WTC11 (cell line): ENCODE results near the gene NOD1. TPM values are rescaled to one million over a fixed set of nuclear protein-coding genes. Genes with fewer than 3 reads are reported as not detected.

Experiments used
- ATAC-seq: fragments of 200-7000 bp; cut with Tn5 transposase; 2 replicates; pipeline ENCODE4 v1.10.0; 2021; ENCODE audit warnings: mild to moderate bottlenecking, moderate library complexity
- CTCF ChIA-PET: fragments of 300-600 bp; sonication (Branson Sonifier 250); formaldehyde crosslinking; loops from one replicate; lab custom pipeline; 2021; ENCODE audit warnings: antibody characterized with exemption; lab: Charles Lee
- POLR2A ChIA-PET: fragments of 350-600 bp; sonication (Branson Sonifier 250); formaldehyde crosslinking; loops from one replicate; lab custom pipeline; 2021; ENCODE audit warnings: antibody characterized with exemption; lab: Charles Lee
- DNase-seq: peaks from one replicate; pipeline ENCODE4 v3.0.0; 2021; ENCODE audit warnings: low spot score
- H3K27ac Mint-ChIP-seq: 2 replicates; pipeline ENCODE4 v1.8.0; 2021; ENCODE audit warnings: mixed read lengths
- H3K27me3 Mint-ChIP-seq: 2 replicates; pipeline ENCODE4 v1.8.0; 2021; ENCODE audit warnings: low read depth, mild to moderate bottlenecking, moderate library complexity, mixed read lengths
- H3K36me3 Mint-ChIP-seq: 2 replicates; pipeline ENCODE4 v1.8.0; 2021; ENCODE audit warnings: mixed read lengths
- H3K4me1 Mint-ChIP-seq: 2 replicates; pipeline ENCODE4 v1.8.0; 2022; ENCODE audit warnings: mixed read lengths
- H3K4me3 Mint-ChIP-seq: 2 replicates; pipeline ENCODE4 v1.8.0; 2021; ENCODE audit warnings: mild to moderate bottlenecking, moderate library complexity, mixed read lengths
- H3K9me3 Mint-ChIP-seq: 2 replicates; pipeline ENCODE4 v1.8.0; 2021; ENCODE audit warnings: mixed read lengths
- CREM ChIP-seq: sonication (generic); formaldehyde crosslinking; IDR thresholded peaks from 2 replicates; pipeline ENCODE4 v1.8.1; 2022; ENCODE audit warnings: mild to moderate bottlenecking, missing genetic modification reagents, moderate library complexity
- MYBL2 ChIP-seq: sonication (generic); formaldehyde crosslinking; IDR thresholded peaks from 2 replicates; pipeline ENCODE4 v1.8.1; 2023; ENCODE audit warnings: mild to moderate bottlenecking, moderate library complexity, missing genetic modification reagents
- NFYB ChIP-seq: sonication (generic); formaldehyde crosslinking; conservative IDR thresholded peaks from 2 replicates; pipeline ENCODE4 v1.8.0; 2022; ENCODE audit warnings: low read depth, missing genetic modification reagents
- SMAD3 ChIP-seq: sonication (generic); formaldehyde crosslinking; IDR thresholded peaks from 2 replicates; pipeline ENCODE4 v1.8.0; 2022; ENCODE audit warnings: missing genetic modification reagents, mild to moderate bottlenecking, borderline replicate concordance
- SMAD4 ChIP-seq: sonication (generic); formaldehyde crosslinking; IDR thresholded peaks from 2 replicates; pipeline ENCODE4 v1.8.0; 2022; ENCODE audit warnings: mild to moderate bottlenecking, missing genetic modification reagents
- TEAD4 ChIP-seq: sonication (generic); formaldehyde crosslinking; IDR thresholded peaks from 2 replicates; pipeline ENCODE4 v1.8.0; 2022; ENCODE audit warnings: mild to moderate bottlenecking, missing genetic modification reagents
- ZNF219 ChIP-seq: sonication (generic); formaldehyde crosslinking; IDR thresholded peaks from 2 replicates; pipeline ENCODE4 v1.8.0; 2023; ENCODE audit warnings: missing genetic modification reagents, mild to moderate bottlenecking, borderline replicate concordance
- ZNF263 ChIP-seq: sonication (generic); formaldehyde crosslinking; IDR thresholded peaks from 2 replicates; pipeline ENCODE4 v1.8.1; 2022; ENCODE audit warnings: low read depth, mild to moderate bottlenecking, moderate library complexity, missing genetic modification reagents
- ZNF423 ChIP-seq: fragments of 250-450 bp; sonication (Bioruptor Pico); IDR thresholded peaks from 2 replicates; pipeline ENCODE4 v2.1.2; 2022; ENCODE audit warnings: mild to moderate bottlenecking, moderate library complexity
- total RNA-seq: library from RNA; stranded (reverse); gene quantifications from 3 replicates; pipeline ENCODE4 v1.2.3, GENCODE V29; 2021
- TF ChIP-seq, protein P1 (sequence below): sonication (generic); formaldehyde crosslinking; IDR thresholded peaks from 2 replicates; pipeline ENCODE4 v1.8.1; 2022; ENCODE audit warnings: low read depth, missing genetic modification reagents, borderline replicate concordance
- TF ChIP-seq, protein P2 (sequence below): sonication (generic); formaldehyde crosslinking; IDR thresholded peaks from 2 replicates; pipeline ENCODE4 v1.8.1; 2023; ENCODE audit warnings: mild to moderate bottlenecking, missing genetic modification reagents
- TF ChIP-seq, protein P3 (sequence below): fragments of 250-450 bp; sonication (Bioruptor Pico); IDR thresholded peaks from 2 replicates; pipeline ENCODE4 v1.9.0; 2021; ENCODE audit warnings: mild to moderate bottlenecking
- TF ChIP-seq, protein P4 (sequence below): fragments of 250-450 bp; sonication (Bioruptor Pico); conservative IDR thresholded peaks from 2 replicates; pipeline ENCODE4 v1.9.0; 2021; ENCODE audit warnings: mild to moderate bottlenecking
- TF ChIP-seq, protein P5 (sequence below): sonication (generic); formaldehyde crosslinking; IDR thresholded peaks from 2 replicates; pipeline ENCODE4 v1.8.1; 2022; ENCODE audit warnings: mild to moderate bottlenecking, moderate library complexity, missing genetic modification reagents

NOD1 gene
- total RNA-seq, 1 experiment from 2014 or later: 6.4 TPM

DNA sequence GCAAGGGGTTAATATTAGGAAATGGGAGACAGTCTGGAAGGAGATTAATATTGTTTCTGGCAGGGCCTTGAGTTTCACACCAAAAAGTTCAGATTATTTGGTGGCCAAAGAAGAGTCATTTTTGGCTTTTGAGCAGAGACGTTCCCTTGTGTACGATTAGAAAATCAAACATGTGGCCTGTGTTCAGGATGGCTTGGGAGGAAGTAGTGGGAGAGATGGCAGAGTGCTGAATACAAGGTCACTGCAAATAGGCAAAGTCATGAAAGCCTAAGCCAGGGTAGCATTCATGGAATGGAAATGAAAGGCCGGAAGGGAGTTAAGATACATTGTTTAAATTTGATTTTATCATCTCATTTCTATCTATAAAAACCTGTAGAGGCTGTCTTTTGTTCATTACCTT lies 35.6 kb upstream of the NOD1 start (continued):
- TF ChIP-seq, protein P1, sequence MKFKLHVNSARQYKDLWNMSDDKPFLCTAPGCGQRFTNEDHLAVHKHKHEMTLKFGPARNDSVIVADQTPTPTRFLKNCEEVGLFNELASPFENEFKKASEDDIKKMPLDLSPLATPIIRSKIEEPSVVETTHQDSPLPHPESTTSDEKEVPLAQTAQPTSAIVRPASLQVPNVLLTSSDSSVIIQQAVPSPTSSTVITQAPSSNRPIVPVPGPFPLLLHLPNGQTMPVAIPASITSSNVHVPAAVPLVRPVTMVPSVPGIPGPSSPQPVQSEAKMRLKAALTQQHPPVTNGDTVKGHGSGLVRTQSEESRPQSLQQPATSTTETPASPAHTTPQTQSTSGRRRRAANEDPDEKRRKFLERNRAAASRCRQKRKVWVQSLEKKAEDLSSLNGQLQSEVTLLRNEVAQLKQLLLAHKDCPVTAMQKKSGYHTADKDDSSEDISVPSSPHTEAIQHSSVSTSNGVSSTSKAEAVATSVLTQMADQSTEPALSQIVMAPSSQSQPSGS (CRISPR knock-in tag): no peak
- TF ChIP-seq, protein P2, sequence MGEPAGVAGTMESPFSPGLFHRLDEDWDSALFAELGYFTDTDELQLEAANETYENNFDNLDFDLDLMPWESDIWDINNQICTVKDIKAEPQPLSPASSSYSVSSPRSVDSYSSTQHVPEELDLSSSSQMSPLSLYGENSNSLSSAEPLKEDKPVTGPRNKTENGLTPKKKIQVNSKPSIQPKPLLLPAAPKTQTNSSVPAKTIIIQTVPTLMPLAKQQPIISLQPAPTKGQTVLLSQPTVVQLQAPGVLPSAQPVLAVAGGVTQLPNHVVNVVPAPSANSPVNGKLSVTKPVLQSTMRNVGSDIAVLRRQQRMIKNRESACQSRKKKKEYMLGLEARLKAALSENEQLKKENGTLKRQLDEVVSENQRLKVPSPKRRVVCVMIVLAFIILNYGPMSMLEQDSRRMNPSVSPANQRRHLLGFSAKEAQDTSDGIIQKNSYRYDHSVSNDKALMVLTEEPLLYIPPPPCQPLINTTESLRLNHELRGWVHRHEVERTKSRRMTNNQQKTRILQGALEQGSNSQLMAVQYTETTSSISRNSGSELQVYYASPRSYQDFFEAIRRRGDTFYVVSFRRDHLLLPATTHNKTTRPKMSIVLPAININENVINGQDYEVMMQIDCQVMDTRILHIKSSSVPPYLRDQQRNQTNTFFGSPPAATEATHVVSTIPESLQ (CRISPR knock-in tag): no peak
- TF ChIP-seq, protein P3, sequence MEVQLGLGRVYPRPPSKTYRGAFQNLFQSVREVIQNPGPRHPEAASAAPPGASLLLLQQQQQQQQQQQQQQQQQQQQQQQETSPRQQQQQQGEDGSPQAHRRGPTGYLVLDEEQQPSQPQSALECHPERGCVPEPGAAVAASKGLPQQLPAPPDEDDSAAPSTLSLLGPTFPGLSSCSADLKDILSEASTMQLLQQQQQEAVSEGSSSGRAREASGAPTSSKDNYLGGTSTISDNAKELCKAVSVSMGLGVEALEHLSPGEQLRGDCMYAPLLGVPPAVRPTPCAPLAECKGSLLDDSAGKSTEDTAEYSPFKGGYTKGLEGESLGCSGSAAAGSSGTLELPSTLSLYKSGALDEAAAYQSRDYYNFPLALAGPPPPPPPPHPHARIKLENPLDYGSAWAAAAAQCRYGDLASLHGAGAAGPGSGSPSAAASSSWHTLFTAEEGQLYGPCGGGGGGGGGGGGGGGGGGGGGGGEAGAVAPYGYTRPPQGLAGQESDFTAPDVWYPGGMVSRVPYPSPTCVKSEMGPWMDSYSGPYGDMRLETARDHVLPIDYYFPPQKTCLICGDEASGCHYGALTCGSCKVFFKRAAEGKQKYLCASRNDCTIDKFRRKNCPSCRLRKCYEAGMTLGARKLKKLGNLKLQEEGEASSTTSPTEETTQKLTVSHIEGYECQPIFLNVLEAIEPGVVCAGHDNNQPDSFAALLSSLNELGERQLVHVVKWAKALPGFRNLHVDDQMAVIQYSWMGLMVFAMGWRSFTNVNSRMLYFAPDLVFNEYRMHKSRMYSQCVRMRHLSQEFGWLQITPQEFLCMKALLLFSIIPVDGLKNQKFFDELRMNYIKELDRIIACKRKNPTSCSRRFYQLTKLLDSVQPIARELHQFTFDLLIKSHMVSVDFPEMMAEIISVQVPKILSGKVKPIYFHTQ: no peak
- TF ChIP-seq, protein P4, sequence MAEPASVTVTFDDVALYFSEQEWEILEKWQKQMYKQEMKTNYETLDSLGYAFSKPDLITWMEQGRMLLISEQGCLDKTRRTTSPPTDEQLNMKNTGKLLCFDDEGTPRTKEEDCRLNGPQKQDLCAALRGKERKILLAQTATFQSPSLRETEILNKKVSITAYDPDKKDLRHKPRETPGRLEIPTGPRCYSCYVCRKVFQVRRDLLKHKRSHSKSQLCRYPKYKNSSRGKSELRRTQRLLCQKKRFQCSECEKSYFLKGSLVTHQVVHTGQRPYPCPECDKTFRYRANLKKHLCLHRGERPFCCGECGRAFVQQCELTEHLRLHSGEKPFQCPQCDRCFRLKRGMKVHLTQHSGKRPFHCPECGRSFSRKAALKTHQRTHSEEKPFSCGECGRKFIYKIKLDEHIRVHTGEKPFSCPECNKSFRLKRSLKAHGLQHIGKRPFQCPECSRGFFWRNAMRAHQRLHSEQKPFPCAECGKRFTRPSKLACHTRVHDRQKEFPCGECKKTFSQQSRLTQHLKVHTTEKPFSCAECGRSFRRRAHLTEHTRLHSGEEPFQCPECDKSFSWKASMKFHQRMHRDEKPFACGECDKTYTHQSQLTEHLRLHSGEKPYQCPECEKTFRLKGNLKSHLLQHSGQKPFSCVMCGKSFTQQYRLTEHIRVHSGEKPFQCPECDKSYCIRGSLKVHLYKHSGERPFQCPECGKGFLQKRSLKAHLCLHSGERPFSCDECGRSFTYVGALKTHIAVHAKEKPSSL (CRISPR knock-in tag): no peak
- TF ChIP-seq ZNF263 (no peak), MYBL2 (CRISPR knock-in tag) (no peak), NFYB (CRISPR knock-in tag) (no peak), SMAD4 (no peak)

DNA sequence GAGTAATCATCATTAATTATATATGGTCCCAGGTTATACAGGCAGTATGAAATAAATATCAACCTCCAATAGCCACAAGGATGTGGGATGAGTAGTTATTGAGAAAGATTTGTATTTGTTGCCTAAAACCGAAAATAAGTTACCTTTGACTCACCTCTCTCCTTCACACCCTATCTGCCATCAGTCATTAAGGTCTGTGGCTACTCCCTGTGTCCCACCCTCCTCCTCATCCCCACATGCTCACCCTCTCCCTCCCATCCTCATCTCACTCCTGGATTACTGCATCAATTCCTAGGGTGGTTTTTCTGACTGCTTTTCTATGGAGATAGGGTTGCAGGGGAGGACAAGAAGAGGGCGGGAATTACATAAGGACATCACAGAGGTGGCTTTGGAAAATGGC lies 35.2 kb upstream of the NOD1 start:
- ATAC-seq: no peak
- Mint-ChIP-seq H3K36me3 (no peaks in the 10 kb centered on the region), H3K27ac (no peak overlapping the region), H3K9me3 (no peaks in the 10 kb centered on the region), H3K4me1 (peaks cover 7% of the 10 kb centered on the region), H3K4me3 (no peak overlapping the region), H3K27me3 (no peaks in the 10 kb centered on the region)
- DNase-seq: no peak
- TF ChIP-seq, protein P2 (CRISPR knock-in tag): no peak
- TF ChIP-seq, protein P5, sequence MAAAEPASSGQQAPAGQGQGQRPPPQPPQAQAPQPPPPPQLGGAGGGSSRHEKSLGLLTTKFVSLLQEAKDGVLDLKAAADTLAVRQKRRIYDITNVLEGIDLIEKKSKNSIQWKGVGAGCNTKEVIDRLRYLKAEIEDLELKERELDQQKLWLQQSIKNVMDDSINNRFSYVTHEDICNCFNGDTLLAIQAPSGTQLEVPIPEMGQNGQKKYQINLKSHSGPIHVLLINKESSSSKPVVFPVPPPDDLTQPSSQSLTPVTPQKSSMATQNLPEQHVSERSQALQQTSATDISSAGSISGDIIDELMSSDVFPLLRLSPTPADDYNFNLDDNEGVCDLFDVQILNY: no peak
- TF ChIP-seq, protein P3: no peak
- TF ChIP-seq TEAD4 (CRISPR knock-in tag) (no peak), ZNF423 (CRISPR knock-in tag) (no peak), ZNF219 (CRISPR knock-in tag) (no peak), CREM (CRISPR knock-in tag) (no peak), SMAD3 (CRISPR knock-in tag) (no peak)
- CTCF ChIA-PET: interaction anchor here (3.4 kb wide), 1 partner anchor 51 kb away, joined by 37 read pairs; no protein-coding TSS in a partner anchor
- POLR2A ChIA-PET: no interaction called here
